A172 (cell line): Measurements from ENCODE around the gene TDRD7. TPM values are rescaled to one million over a fixed set of nuclear protein-coding genes. Genes with fewer than 3 reads are reported as not detected.

Experiments used
- DNase-seq: peaks from one replicate; pipeline ENCODE4 v3.0.0-alpha.2; 2015; ENCODE audit warnings: low spot score
- total RNA-seq: library from RNA; depleted of rRNA; stranded (reverse); fragments of >200 nt; shearing (Covaris generic); gene quantifications from 2 replicates; pipeline ENCODE4 v1.2.3, GENCODE V29; 2014; rRNA removed

Gene TDRD7
- total RNA-seq: 22.4 and 23.9 TPM in 2 replicates

- peak; percentile 71 for DNase-seq
Observed at GRCh38 chr9:97411789-97412625, at the start of gene TDRD7. Gene TDRD7 (plus strand): TSS chr9:97412096. CDS start chr9:97428466, 16,370 bp downstream.

GRCh38 chr9:97362777-97363545 lies 48.9 kb upstream of the TDRD7 start:
- no peak for DNase-seq

- no peak for DNase-seq
Observed at GRCh38 chr9:97363661-97364299, 48.1 kb upstream of the TDRD7 start.

DNA sequence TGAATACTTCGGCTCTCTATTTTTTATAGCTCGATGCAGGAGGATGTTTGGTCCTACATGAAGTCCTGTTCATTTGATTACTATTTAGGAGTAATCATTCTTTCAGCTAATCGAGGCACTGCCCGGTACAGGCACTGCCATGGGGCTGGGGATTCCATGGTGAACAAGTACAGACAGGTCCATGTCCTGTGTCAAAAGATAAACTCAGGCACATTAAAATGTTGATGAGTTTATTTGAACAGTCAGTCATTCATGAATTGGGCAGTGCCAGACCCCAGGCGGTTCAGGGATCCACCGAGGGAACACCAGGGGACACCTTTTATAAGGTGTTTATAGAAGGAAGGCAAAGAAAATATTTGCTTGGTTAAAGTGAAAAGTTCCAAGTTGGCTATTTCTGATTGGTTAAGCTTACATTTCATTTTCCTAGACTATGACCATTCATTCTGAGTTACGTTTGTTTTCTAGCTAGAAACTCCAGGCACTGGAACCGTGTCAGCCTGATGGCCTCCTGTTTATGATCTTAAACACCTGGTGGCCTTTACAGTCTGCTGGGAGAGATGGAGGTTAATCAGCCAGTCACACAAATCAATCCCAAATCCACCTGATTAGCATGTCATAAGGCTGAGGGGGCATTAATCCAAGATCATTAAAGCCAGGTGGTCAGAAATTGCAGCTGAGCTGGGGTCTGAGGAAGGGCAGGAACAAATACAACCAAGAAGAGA lies 47.0 kb upstream of the TDRD7 start:
- no peak for DNase-seq

GRCh38 chr9:97365634-97366033 lies 46.3 kb upstream of the TDRD7 start:
- DNase-seq: no peak

DNA sequence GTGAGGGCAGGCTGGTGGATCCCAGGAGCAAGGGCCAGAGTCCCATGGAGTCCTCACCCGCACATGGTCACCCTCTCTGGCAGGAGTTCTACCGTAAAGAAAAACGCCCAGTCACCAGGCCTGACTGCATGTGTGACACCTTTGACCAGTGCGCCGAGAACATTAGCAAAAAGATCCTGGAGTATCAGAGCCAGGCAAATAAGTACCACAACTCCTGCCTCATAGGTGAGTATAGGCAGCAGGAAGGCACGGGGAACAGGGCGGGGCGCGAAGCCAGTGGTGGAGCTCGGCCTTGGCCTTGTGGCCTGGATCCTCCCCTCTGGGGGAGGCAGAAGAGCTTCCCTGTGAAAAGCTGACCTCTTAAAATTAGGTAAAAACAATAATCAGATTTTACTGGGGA lies 45.4 kb upstream of the TDRD7 start:
- DNase-seq: no peak

GRCh38 chr9:97366889-97367288 lies 45.0 kb upstream of the TDRD7 start:
- no peak for DNase-seq

GRCh38 chr9:97367729-97368128 lies 44.2 kb upstream of the TDRD7 start:
- DNase-seq: no peak

DNA sequence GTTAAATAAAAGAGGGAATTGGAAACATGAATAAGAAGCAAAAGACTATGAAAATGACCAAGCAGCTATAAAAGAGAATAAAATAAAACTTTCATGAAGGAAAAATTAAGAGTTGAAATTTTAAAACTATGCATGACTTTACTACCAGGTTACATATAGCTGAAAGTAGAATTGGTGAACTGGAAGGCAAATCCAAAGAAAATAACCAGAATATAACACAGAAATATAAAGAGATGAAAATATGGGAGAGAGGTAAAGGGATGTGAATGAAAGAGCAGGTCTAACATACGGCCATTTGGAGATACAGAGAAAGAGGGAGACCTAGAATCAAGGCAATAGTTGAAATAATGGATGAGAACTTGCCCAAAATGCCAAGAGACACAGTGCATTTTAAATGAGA lies 42.9 kb upstream of the TDRD7 start:
- DNase-seq: no peak

GRCh38 chr9:97372580-97372979 lies 39.3 kb upstream of the TDRD7 start:
- no peak for DNase-seq

DNA sequence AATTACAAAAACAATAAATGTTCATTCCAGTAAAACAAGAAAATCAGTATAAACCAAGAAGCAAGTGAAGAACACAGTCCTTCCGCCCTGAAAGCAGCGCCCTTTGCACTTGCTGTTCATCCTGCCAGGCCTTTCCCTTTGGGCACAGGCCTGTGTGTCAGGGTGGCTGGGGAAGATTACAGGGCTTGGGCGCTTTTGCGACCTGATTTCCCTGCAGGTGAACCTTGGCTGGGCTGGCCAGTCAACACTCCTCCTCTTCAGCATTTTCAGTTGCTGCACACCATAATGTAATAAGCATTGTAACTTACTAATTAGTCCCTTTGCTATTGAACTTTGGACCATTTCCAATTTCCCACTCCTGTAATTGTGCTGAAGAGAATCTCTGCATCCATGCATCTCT lies 38.6 kb upstream of the TDRD7 start:
- DNase-seq: no peak

DNA sequence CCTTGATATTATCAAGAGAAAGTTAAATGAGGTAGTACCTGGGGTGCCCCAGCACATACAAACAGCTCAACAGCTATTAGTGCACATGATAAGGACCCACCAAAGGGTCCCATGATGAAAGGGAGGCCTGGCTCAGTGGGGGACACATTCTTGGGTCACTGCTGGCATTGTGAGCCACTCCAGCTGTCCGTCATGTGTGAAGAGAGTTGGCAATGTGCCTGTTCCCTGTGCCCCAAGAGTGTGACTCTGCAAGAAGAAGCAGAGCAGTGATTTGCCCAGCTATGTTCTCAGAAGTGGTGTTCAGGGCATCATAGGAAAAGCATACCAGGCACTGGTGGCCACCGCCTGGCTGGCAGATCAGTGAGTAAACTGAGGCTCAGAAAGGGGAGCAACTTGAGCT lies 37.1 kb upstream of the TDRD7 start:
- DNase-seq: no peak

DNA sequence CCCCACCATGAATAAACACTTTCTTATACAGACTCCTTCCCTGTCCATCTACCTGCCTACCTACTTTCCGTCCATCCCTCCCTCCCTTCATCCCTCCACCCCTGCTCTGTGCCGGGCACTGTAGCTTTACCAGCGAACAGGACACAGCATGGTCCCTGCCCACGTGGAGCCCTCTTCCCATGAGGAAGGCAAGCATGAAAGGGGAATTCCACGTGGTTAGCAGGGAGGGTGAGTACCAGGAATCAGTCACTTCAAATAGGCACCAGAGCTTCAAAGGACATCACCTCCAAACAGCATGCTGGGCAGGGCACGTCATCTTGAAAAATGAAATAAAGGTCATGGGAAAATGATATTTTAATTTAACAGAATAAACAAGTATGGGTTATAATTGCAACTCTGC lies 35.0 kb upstream of the TDRD7 start:
- no peak for DNase-seq

DNA sequence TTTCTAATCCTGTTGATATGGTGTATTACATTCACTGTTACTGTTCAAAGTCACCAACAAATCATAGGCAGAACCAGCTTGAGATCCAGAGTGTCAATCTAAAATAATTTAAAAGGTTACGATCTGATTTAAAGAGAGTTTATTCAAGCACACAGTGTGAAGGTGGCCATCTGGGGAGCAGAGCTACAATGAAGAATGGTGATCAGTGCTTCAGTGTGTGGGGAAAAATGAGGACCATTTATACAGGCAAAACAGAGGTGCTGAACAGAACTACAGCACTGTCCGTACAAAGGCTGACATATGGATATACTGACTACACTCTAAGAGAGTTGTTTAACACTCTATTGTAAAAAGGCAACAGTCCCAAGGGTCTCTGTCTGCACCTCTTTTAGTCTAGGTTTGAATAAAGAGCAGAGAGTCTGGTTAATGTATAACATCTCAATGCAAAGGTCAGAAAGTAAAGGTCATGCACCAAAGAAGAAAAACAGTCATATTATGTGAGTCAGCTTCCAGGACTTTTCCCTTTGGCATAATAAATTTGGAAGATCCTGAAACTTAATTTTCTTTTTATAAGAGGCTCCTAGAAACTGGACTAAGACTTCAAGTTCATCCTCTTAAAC lies 29.7 kb upstream of the TDRD7 start:
- DNase-seq: no peak

- DNase-seq: no peak
Observed at GRCh38 chr9:97384406-97385262, 27.3 kb upstream of the TDRD7 start.

GRCh38 chr9:97385626-97386264 lies 26.2 kb upstream of the TDRD7 start:
- DNase-seq: no peak

DNA sequence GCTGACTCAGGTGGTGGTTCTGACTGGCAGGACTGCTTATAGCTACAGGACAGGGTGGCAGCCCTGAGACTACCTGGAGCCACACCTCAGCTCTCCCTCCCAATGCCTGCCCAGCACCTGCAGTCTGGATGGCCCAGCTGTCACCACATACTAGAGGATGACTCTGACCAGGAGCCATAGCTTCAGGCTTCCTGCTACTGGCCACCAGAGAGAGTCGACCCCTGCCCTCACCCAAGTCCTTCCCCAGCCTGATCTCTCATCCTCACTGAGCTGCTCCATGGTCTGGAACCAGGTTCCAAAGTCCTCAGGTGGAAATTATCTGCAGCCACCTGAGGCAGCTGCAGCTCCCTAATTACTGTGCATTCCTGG lies 25.6 kb upstream of the TDRD7 start:
- no peak for DNase-seq

DNA sequence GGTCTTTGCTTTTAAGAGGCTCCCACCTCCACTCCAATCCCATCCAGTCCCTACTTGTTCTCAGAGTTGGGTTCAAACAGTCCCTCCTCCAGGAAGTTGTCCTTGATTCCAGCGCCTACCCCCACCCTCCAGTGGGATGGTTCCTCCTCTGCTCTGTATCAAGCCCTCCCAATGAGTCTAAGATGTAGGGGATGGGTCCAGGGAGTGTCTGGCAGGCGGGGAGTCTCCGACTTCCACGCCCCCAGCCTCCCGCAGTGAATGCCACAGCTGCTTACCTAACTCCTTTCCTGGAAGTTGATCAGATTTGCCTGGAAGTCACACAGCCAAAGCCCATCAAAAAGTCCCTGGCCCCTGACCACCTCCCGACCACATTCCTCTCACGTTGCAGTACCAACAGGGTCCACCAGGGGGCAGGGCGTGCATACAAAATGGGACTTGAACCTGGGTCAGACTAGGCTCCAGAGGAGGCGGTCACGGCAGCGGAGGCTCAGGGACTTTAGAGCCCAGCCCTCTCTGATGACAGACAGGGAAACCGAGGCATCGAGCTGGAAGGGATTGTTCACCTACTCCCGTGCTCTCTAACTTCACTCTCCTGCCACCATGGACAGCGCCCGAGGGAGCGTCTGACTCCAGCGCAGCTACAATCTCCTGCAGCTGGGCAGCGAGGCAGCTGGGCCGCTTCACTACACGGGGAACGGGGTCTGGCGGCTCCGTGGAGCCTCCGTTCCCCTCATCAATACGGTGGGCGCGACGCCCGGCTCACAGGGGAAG lies 25.0 kb upstream of the TDRD7 start:
- DNase-seq: peak; percentile 45

GRCh38 chr9:97387504-97387886 lies 24.4 kb upstream of the TDRD7 start:
- DNase-seq: no peak
